ENCODE results near the gene CCDC60.

- TF ChIP-seq CTCF (IDR thresholded peaks at IDR 0.05 in 4 of 5, conservative IDR thresholded peaks at IDR 0.05 in 1 of 5) = no peak
- no peak for TF ChIP-seq POLR2A (IDR thresholded peaks at IDR 0.05)
Observed at GRCh38 chr12:119369907-119370546, 35.5 kb downstream of the CCDC60 start.

All from gastrocnemius medialis (tissue), 4 donors.